ENCODE measurements around the gene ATL1.

DNA sequence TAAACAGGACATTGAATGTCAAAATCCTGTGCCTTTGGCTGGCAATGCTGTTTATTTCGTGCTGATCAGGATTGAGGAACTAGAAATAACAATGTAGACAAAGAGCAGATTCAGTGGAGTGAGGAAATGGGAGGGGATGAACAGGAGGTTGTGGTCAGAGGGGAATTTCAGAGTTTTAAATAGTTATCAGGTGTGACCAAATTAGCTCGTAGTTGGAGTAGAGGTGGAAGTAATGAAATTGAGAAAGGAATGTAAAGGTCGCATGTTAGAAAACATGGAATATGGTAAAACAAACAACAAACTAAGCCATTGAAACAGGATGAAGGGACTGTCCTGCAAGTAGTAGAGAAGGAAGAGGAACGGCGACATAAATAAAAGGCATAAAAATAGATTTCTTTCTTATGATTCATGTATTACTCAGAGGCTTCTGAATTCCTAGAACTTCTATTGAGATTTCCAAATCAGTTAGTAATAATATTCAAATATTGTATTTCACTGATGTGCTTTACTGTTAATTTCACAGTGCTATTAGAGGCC, 117.7 kb downstream of the ATL1 start:
- TF ChIP-seq, protein P1, sequence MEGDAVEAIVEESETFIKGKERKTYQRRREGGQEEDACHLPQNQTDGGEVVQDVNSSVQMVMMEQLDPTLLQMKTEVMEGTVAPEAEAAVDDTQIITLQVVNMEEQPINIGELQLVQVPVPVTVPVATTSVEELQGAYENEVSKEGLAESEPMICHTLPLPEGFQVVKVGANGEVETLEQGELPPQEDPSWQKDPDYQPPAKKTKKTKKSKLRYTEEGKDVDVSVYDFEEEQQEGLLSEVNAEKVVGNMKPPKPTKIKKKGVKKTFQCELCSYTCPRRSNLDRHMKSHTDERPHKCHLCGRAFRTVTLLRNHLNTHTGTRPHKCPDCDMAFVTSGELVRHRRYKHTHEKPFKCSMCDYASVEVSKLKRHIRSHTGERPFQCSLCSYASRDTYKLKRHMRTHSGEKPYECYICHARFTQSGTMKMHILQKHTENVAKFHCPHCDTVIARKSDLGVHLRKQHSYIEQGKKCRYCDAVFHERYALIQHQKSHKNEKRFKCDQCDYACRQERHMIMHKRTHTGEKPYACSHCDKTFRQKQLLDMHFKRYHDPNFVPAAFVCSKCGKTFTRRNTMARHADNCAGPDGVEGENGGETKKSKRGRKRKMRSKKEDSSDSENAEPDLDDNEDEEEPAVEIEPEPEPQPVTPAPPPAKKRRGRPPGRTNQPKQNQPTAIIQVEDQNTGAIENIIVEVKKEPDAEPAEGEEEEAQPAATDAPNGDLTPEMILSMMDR (conservative IDR thresholded peaks at IDR 0.05; ENCODE audit: low read depth, low read length) = no peak
- TF ChIP-seq POLR2A (IDR thresholded peaks at IDR 0.05; ENCODE audit: low read depth, low read length) (no peak), MAFK (IDR thresholded peaks at IDR 0.05; ENCODE audit: low read depth, low read length) (no peak), SMC3 (IDR thresholded peaks at IDR 0.05; ENCODE audit: low read depth, low read length) (no peak), CEBPB (IDR thresholded peaks at IDR 0.05; ENCODE audit: low read depth, low read length) (peak; percentile 7; the same call in 1 of the 2 replicates), CHD1 (IDR thresholded peaks at IDR 0.05; ENCODE audit: low read depth, low read length) (no peak), MXI1 (IDR thresholded peaks at IDR 0.05; ENCODE audit: borderline replicate concordance, low read depth, low read length) (no peak), RAD21 (IDR thresholded peaks at IDR 0.05; ENCODE audit: low read length) (no peak), RFX5 (IDR thresholded peaks at IDR 0.05; ENCODE audit: low read depth, low read length) (no peak)
- TF ChIP-seq, protein P2, sequence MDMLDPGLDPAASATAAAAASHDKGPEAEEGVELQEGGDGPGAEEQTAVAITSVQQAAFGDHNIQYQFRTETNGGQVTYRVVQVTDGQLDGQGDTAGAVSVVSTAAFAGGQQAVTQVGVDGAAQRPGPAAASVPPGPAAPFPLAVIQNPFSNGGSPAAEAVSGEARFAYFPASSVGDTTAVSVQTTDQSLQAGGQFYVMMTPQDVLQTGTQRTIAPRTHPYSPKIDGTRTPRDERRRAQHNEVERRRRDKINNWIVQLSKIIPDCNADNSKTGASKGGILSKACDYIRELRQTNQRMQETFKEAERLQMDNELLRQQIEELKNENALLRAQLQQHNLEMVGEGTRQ (IDR thresholded peaks at IDR 0.05; ENCODE audit: low read depth, low read length) = no peak
- TF ChIP-seq, protein P3, sequence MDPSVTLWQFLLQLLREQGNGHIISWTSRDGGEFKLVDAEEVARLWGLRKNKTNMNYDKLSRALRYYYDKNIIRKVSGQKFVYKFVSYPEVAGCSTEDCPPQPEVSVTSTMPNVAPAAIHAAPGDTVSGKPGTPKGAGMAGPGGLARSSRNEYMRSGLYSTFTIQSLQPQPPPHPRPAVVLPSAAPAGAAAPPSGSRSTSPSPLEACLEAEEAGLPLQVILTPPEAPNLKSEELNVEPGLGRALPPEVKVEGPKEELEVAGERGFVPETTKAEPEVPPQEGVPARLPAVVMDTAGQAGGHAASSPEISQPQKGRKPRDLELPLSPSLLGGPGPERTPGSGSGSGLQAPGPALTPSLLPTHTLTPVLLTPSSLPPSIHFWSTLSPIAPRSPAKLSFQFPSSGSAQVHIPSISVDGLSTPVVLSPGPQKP (IDR thresholded peaks at IDR 0.05; ENCODE audit: borderline replicate concordance, low read depth, low read length) = no peak

All from IMR-90 (cell line).